Heart right ventricle (tissue), 16 donors: ENCODE data around the gene CCDC71. TPM values are rescaled to one million over a fixed set of nuclear protein-coding genes. Genes with fewer than 3 reads are reported as not detected.

Experiments used
- ATAC-seq, 8 donors: fragments of 200-7000 bp; cut with Tn5 transposase; one replicate each; pipeline ENCODE4 v1.9.1; 2020; ENCODE audit warnings: mild to moderate bottlenecking in 8 of 8, moderate library complexity in 8 of 8, moderate number of reproducible peaks in 1 of 8
- DNase-seq, 2 donors: peaks; one replicate each; pipeline ENCODE4 v3.0.0-alpha.2; 2020
- H3K27ac ChIP-seq, 10 donors: fragments of 200-600 bp; sonication (generic) in 2 of 10; one replicate each; pipeline versions ENCODE4 v1.5.0 to v1.8.0; 2020 to 2022; ENCODE audit warnings: mild to moderate bottlenecking in 3 of 10
- H3K27me3 ChIP-seq, 7 donors: fragments of 200-600 bp; one replicate each; pipeline ENCODE4 v1.8.0; 2021 to 2022; ENCODE audit warnings: mild to moderate bottlenecking in 2 of 7
- H3K36me3 ChIP-seq, 9 donors: fragments of 200-600 bp; sonication (generic) in 1 of 9; one replicate each; pipeline versions ENCODE4 v1.5.0 to v1.8.0; 2020 to 2022; ENCODE audit warnings: mild to moderate bottlenecking in 2 of 9
- H3K4me1 ChIP-seq, 9 donors: fragments of 200-600 bp; sonication (generic) in 1 of 9; one replicate each; pipeline versions ENCODE4 v1.5.0 to v1.8.0; 2020 to 2022; ENCODE audit warnings: mild to moderate bottlenecking in 4 of 9
- H3K4me3 ChIP-seq, 10 donors: fragments of 200-600 bp; sonication (generic) in 2 of 10; one replicate each; pipeline versions ENCODE4 v1.5.0 to v1.8.0; 2020 to 2022; ENCODE audit warnings: mild to moderate bottlenecking in 7 of 10, moderate library complexity in 2 of 10
- H3K9me3 ChIP-seq, 11 donors: fragments of 200-600 bp in 10 of 11; sonication (generic) in 2 of 11; one replicate each; pipeline versions ENCODE4 v1.5.0 to v1.8.0; 2013 to 2022; ENCODE audit warnings: mild to moderate bottlenecking in 2 of 11, control low read depth in 1 of 11, moderate library complexity in 1 of 11
- CTCF ChIP-seq, 9 donors: fragments of 200-600 bp; sonication (generic) in 2 of 9; IDR thresholded peaks; one replicate each; pipeline versions ENCODE4 v1.5.0 to v1.8.0; 2021 to 2022; ENCODE audit warnings: antibody characterized with exemption in 9 of 9, mild to moderate bottlenecking in 5 of 9, moderate library complexity in 1 of 9
- WGBS, 2 donors: extraction: QIAGEN DNeasy Blood & Tissue Kit; methylation state at CpG; one replicate each; pipeline ENCODE4 v1.1.7; 2013; ENCODE audit warnings: inconsistent platforms in 1 of 2; 5-methylcytosine and 5-hydroxymethylcytosine counted together
- intact Hi-C, 10 donors: fragments of 100-400 bp; cut with DNase I; formaldehyde crosslinking; loops; one replicate each; pipeline versions ENCODE4 v1.11.1 to v1.14.2; 2022
- long read RNA-seq, 3 donors: library from polyadenylated mRNA; unstranded; transcript quantifications; one replicate each; pipeline ENCODE4 v2.0.0, GENCODE V29; 2020 to 2021
- polyA plus RNA-seq, 2 donors: library from polyadenylated mRNA; stranded (reverse); fragments of 200-250 nt; gene quantifications; one replicate each; pipeline ENCODE4 v1.2.3, GENCODE V29; 2013
- total RNA-seq, 10 donors: library from RNA; stranded (reverse); fragmentation: NEBNext Ultra II Directional in 3 of 10; extraction: Animal tissue kit (Norgen Biotek cat#: 25700) in 3 of 10; gene quantifications; one replicate each; pipeline versions ENCODE4 v1.2.1 to v1.2.4, GENCODE V29; 2021 to 2023
- donor health status: Arrhythmogenic right ventricular cardiomyopathy.
- donor health status: ischemic (EF 13 %, LVEDD 7.1; RV severe dilation, severe dysfunction).
- donor health status: healthy with polysubstance abuse.
- donor health status: DM: no; HTN: yes; CAD: no.
- donor health status: DM: no; HTN: no; CAD: no.
- donor health status: ischemic (EF 25% LVEDD 6.9; RV normal size, moderate dysfunction).
- donor health status: ischemic (EF 25% LVEDD 5.7; RV mildly dilated, moderate dysfunction).
- donor health status: healthy.
- donor health status: DM: yes; HTN: yes; CAD: no.
- donor health status: Ischemic cardiomyopathy.
- donor health status: ischemic (EF 35%, LVEDD 5.7; RV mildly dilated, moderate dysfunction).
- donor health status: nonischemic (EF 11% LVEDD 7.7; RV severe dilation, severe dysfunction).
- donor health status: DM: yes; HTN: yes; CAD: no.
- donor health status: PGD.
- donor health status: ischemic (EF 29% LVEDD 5.4; RV normal size, mild dysfunction).
- donor health status: nonischemic (EF 23%, LVEDD 6.1; RV moderate dilation, normal function).

The CCDC71 gene
- 10 to 100 TPM; 10.4 to 16.9 (median 12.3) TPM for total RNA-seq
- 10 to 100 TPM in 1 of 2 donors, 1 to 10 TPM in 1; 7.2 to 16.3 TPM for polyA plus RNA-seq
- long read RNA-seq, donor 1, result 0 reads
- long read RNA-seq, donor 2, result 0 reads
- long read RNA-seq, donor 3, result 0 reads

- peak within 1 kb of the TSS; percentile 74 to 97 (median 94) for H3K27ac ChIP-seq
- peaks cover 0 to 35% (median 6%) of the 10 kb centered on the region in 9 donors for H3K36me3 ChIP-seq
- H3K27me3 ChIP-seq, result no peaks in the 10 kb centered on the region
- DNase-seq (peak; percentile 83 to 84), ATAC-seq (peak; percentile 59 to 83 (median 73))
- intact Hi-C loops, result loop anchor here in 3 of 10 donors (2.0 to 10.0 kb wide), 3 partner anchors 34 to 259 kb away; partner anchors contain the start of genes LAMB2 (in 2 of the 3), AMT (in 1 of the 3), NICN1 (in 1 of the 3) and QRICH1 (in 1 of the 3)
- 3% methylated on average over 58 to 69 of the region's 69 CpGs for WGBS, 2 donors
- peaks cover 3 to 34% (median 27%) of the 10 kb centered on the region in 9 donors for H3K4me1 ChIP-seq
- peak within 1 kb of the TSS; percentile 43 to 94 (median 84) for H3K4me3 ChIP-seq
- no peaks in the 10 kb centered on the region for H3K9me3 ChIP-seq
- TF ChIP-seq CTCF (IDR thresholded peaks at IDR 0.05), result no peak
Observed at GRCh38 chr3:49165771-49166751, at the start of gene CCDC71. Gene CCDC71, minus strand, starts transcription at chr3:49166331. Its CDS starts 2,123 bp downstream, at chr3:49164208.

- Histone ChIP-seq H3K36me3 (peaks cover 0 to 7% (median 0%) of the 10 kb centered on the region in 9 donors), H3K27ac (no peak overlapping the region), H3K4me3 (no peak overlapping the region), H3K4me1 (peaks cover 6 to 21% (median 14%) of the 10 kb centered on the region in 9 donors), H3K9me3 (peaks cover 0 to 7% (median 0%) of the 10 kb centered on the region in 11 donors), H3K27me3 (no peaks in the 10 kb centered on the region)
- intact Hi-C loops, result no loop called here
- TF ChIP-seq CTCF (IDR thresholded peaks at IDR 0.05), result no peak
- no peak for ATAC-seq
- no peak for DNase-seq
- whole genome bisulfite sequencing, 2 donors, result 83 to 91% methylated on average over 2 of the region's 2 CpGs
Observed at GRCh38 chr3:49213998-49214397, 47.9 kb upstream of the CCDC71 start.

GRCh38 chr3:49213541-49213943 lies 47.4 kb upstream of the CCDC71 start:
- ATAC-seq (peak in 1 of 8 donors; percentile 63), DNase-seq (no peak)
- no peak for TF ChIP-seq CTCF (IDR thresholded peaks at IDR 0.05)
- H3K4me1 ChIP-seq, result peaks cover 4 to 16% (median 10%) of the 10 kb centered on the region in 9 donors
- H3K9me3 ChIP-seq, result peaks cover 0 to 7% (median 0%) of the 10 kb centered on the region in 11 donors
- peaks cover 0 to 7% (median 0%) of the 10 kb centered on the region in 9 donors for H3K36me3 ChIP-seq
- 95 to 96% methylated on average over 15 of the region's 15 CpGs for WGBS, 2 donors
- H3K27ac ChIP-seq, result no peak overlapping the region
- intact Hi-C loops, result no loop called here
- H3K4me3 ChIP-seq, result no peak overlapping the region
- H3K27me3 ChIP-seq, result no peaks in the 10 kb centered on the region

- DNase-seq (no peak), ATAC-seq (peak in 4 of 8 donors; percentile 16 to 36 (median 28))
- TF ChIP-seq CTCF (IDR thresholded peaks at IDR 0.05), result no peak
- H3K36me3 ChIP-seq, result no peaks in the 10 kb centered on the region
- H3K4me1 ChIP-seq, result peaks cover 0 to 25% (median 6%) of the 10 kb centered on the region in 9 donors
- intact Hi-C loops, result loop anchor here in 1 of 10 donors (2.0 kb wide), 1 partner anchor 21 kb away; no protein-coding TSS in a partner anchor
- no peaks in the 10 kb centered on the region for H3K27me3 ChIP-seq
- H3K9me3 ChIP-seq, result no peaks in the 10 kb centered on the region
- peak overlapping the region; percentile 27 to 76 (median 57) for H3K4me3 ChIP-seq
- H3K27ac ChIP-seq, result peak overlapping the region in 9 of 10 donors; percentile 22 to 91 (median 82)
- WGBS, 2 donors, result 67 to 80% methylated on average over 15 of the region's 15 CpGs
Observed at GRCh38 chr3:49199900-49200281, 33.8 kb upstream of the CCDC71 start.
